ENCODE results near the gene IL11RA.

The IL11RA gene

GRCh38 chr9:34651876-34652601 lies at the start of gene IL11RA:
TSS of gene IL11RA (plus strand) at chr9:34652185. CDS start at chr9:34655218, 3,033 bp downstream.
- no peak for TF ChIP-seq CTCF (IDR thresholded peaks at IDR 0.05; ENCODE audit: low read depth, low read length)
- peak; percentile 73 for DNase-seq (ENCODE audit: extremely low read depth, low read depth)

- peak; percentile 90 for TF ChIP-seq CTCF (IDR thresholded peaks at IDR 0.05; ENCODE audit: low read depth, low read length)
- DNase-seq (ENCODE audit: extremely low read depth, low read depth), result peak; percentile 19
Observed at GRCh38 chr9:34603610-34604231, 48.3 kb upstream of the IL11RA start.

GRCh38 chr9:34606190-34606589 lies 45.8 kb upstream of the IL11RA start:
- no peak for TF ChIP-seq CTCF (IDR thresholded peaks at IDR 0.05; ENCODE audit: low read depth, low read length)
- DNase-seq (ENCODE audit: extremely low read depth, low read depth), result no peak

GRCh38 chr9:34606905-34607304 lies 45.1 kb upstream of the IL11RA start:
- no peak for TF ChIP-seq CTCF (IDR thresholded peaks at IDR 0.05; ENCODE audit: low read depth, low read length)
- no peak for DNase-seq (ENCODE audit: extremely low read depth, low read depth)

GRCh38 chr9:34607331-34607730 lies 44.7 kb upstream of the IL11RA start:
- no peak for TF ChIP-seq CTCF (IDR thresholded peaks at IDR 0.05; ENCODE audit: low read depth, low read length)
- DNase-seq (ENCODE audit: extremely low read depth, low read depth), result no peak

DNA sequence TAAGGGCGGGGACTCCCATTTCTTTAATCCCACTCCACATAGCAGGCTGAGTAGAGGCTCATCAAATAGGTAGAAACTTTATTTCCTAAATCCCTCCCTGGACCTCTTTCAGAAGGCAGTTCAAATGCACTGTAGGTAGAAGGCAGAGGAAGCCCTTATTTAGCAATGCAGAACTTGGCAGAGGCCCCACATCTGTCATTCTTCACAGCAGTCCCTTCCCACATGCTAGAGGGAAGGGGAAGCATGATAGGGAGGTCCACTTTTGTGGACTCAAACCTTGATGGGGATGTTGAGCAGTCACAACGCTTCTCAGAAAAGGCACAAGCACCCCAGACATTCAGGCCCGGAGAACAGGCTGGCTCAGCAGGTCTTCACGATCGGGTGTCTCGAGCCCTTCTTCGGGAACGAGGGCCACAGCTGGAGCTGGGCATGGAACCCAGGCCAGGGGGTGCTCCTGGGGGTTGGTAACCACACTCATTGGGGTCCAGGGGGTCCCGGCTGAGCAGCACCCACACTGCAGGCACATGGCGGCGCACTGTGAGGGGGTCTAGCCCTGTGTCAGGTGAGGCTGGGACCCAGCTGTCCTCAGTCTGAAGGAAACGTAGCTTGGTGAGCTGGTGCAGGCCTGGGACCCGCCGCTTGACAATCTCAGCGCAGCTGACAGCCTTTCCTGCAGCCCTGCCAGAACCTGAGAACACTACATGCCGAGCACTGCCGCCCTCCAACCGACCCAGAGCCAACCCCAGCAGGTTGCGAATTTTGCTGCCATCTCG lies 41.4 kb upstream of the IL11RA start:
- TF ChIP-seq CTCF (IDR thresholded peaks at IDR 0.05; ENCODE audit: low read depth, low read length), result no peak
- DNase-seq (ENCODE audit: extremely low read depth, low read depth), result no peak
